ENCODE data around the gene TBC1D10A. TPM values are rescaled to one million over a fixed set of nuclear protein-coding genes. Genes with fewer than 3 reads are reported as not detected.

The TBC1D10A gene
- total RNA-seq, 2 donors from 2014 or later, result 12.1 to 13.7 TPM

DNA sequence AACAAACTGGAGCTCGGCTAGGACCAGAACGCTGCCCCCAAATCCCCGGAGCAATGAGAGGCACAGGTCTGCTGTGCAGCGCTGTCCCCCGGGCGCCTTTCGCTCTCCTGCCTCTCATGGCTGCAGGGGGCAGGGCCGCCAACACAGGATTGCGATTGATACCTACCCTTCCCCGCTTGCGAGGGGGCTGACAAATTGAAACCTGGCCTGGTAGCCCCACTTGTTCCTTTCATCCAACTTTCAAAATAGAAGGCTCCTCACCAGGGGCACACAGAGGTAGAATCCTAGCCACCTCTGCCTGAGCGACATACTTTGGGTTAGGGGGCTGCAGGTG lies 36.8 kb downstream of the TBC1D10A start:
- no peaks in the 10 kb centered on the region for H3K9me3 Mint-ChIP-seq
- H3K36me3 ChIP-seq (ENCODE audit: control insufficient read depth, insufficient read depth, low read length), result peaks cover 12% of the 10 kb centered on the region
- H3K4me3 ChIP-seq (ENCODE audit: low read length), result peak overlapping the region; percentile 86
- 16 to 23% methylated on average over 4 to 12 of the region's 12 CpGs for WGBS, 2 experiments (ENCODE audit: insufficient coverage in 1 of 2, insufficient read length in 1 of 2)
- TF ChIP-seq, protein P1, sequence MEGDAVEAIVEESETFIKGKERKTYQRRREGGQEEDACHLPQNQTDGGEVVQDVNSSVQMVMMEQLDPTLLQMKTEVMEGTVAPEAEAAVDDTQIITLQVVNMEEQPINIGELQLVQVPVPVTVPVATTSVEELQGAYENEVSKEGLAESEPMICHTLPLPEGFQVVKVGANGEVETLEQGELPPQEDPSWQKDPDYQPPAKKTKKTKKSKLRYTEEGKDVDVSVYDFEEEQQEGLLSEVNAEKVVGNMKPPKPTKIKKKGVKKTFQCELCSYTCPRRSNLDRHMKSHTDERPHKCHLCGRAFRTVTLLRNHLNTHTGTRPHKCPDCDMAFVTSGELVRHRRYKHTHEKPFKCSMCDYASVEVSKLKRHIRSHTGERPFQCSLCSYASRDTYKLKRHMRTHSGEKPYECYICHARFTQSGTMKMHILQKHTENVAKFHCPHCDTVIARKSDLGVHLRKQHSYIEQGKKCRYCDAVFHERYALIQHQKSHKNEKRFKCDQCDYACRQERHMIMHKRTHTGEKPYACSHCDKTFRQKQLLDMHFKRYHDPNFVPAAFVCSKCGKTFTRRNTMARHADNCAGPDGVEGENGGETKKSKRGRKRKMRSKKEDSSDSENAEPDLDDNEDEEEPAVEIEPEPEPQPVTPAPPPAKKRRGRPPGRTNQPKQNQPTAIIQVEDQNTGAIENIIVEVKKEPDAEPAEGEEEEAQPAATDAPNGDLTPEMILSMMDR (conservative IDR thresholded peaks at IDR 0.05), result peak; percentile 28
- H3K36me3 Mint-ChIP-seq (ENCODE audit: low read depth), result peaks cover 19% of the 10 kb centered on the region
- no peaks in the 10 kb centered on the region for H3K27me3 ChIP-seq (ENCODE audit: control insufficient read depth, insufficient read depth, low read length, poor library complexity, severe bottlenecking)
- DNase-seq, result no peak
- no peak overlapping the region for H3K9ac ChIP-seq (ENCODE audit: extremely low read depth, low read length, poor library complexity, severe bottlenecking)
- no peak overlapping the region for H3K27ac ChIP-seq (ENCODE audit: low read depth, low read length)
- no peaks in the 10 kb centered on the region for H3K27me3 Mint-ChIP-seq (ENCODE audit: insufficient read depth)
- H3K4me3 Mint-ChIP-seq, result peak overlapping the region; percentile 63
- peaks cover 10% of the 10 kb centered on the region for H3K4me1 Mint-ChIP-seq
- H3K9me3 ChIP-seq (ENCODE audit: control insufficient read depth, low read length), result no peaks in the 10 kb centered on the region
- H3K4me1 ChIP-seq (ENCODE audit: control insufficient read depth, insufficient read depth, low read length), result peaks cover 10% of the 10 kb centered on the region
- H3K27ac Mint-ChIP-seq, result peak overlapping the region; percentile 68

DNA sequence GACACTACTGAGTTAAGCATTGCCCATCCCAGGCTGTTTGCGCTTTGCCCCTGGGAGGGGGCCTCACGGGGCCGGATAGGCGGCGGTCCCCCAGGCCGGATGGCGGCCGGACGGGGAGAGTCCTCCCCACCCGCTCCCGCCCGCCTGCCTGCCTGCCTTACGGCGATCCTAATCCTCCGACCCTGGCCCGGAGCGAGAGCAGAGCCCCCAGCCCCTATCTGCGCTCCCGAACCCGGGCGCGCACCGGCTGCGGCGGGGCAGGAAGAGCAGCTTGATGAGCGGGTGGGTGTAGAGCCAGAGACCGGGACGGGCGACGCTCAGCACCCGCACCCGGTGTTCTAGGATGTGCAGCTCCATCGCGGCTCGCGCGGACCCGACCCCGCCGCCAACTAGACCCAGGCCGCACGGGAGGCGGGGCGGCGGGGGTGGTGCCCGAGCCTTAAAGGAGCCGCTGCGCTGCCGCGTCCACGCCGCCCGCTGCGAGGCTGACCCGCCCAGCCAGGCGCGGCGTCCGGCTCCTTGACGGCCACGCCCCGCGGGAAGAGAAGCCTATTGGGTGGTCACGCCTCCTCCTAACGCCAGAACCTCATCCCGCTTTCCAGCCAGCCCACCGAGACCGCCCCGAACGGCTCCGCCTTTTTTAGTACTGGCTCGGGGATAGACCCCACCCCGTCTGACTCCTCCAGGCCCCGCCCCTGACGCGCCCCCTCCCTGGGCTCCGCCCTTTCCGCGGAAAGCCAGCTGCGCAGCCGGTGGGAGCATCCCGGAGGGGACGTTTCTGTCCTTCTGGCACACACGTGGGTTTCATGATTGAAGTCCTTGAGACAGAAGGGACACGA lies 37.4 kb downstream of the TBC1D10A start, which contains the start of gene CASTOR1:
CASTOR1 (minus strand) TSS at position 365 of the 839 bp plus-strand sequence; CDS start at position 357, 8 bp downstream.
- H3K4me1 Mint-ChIP-seq, result peaks cover 10% of the 10 kb centered on the region
- Histone ChIP-seq H3K4me3 (ENCODE audit: low read length) (peak within 1 kb of the TSS; percentile 86), H3K36me3 (ENCODE audit: control insufficient read depth, insufficient read depth, low read length) (peaks cover 12% of the 10 kb centered on the region), H3K27me3 (ENCODE audit: control insufficient read depth, insufficient read depth, low read length, poor library complexity, severe bottlenecking) (no peaks in the 10 kb centered on the region), H3K27ac (ENCODE audit: low read depth, low read length) (peak within 1 kb of the TSS; percentile 22), H3K4me1 (ENCODE audit: control insufficient read depth, insufficient read depth, low read length) (peaks cover 10% of the 10 kb centered on the region), H3K9ac (ENCODE audit: extremely low read depth, low read length, poor library complexity, severe bottlenecking) (peak within 1 kb of the TSS; percentile 59), H3K9me3 (ENCODE audit: control insufficient read depth, low read length) (no peaks in the 10 kb centered on the region)
- peaks cover 18% of the 10 kb centered on the region for H3K36me3 Mint-ChIP-seq (ENCODE audit: low read depth)
- H3K4me3 Mint-ChIP-seq, result peak within 1 kb of the TSS; percentile 63
- WGBS, 2 experiments (ENCODE audit: insufficient coverage in 1 of 2, insufficient read length in 1 of 2), result 0 to 1% methylated on average over 35 to 85 of the region's 85 CpGs
- TF ChIP-seq, protein P1 (conservative IDR thresholded peaks at IDR 0.05), result no peak
- peak; percentile 99 for DNase-seq
- H3K27ac Mint-ChIP-seq, result peak within 1 kb of the TSS; percentile 93
- H3K9me3 Mint-ChIP-seq, result no peaks in the 10 kb centered on the region
- H3K27me3 Mint-ChIP-seq (ENCODE audit: insufficient read depth), result no peaks in the 10 kb centered on the region

DNA sequence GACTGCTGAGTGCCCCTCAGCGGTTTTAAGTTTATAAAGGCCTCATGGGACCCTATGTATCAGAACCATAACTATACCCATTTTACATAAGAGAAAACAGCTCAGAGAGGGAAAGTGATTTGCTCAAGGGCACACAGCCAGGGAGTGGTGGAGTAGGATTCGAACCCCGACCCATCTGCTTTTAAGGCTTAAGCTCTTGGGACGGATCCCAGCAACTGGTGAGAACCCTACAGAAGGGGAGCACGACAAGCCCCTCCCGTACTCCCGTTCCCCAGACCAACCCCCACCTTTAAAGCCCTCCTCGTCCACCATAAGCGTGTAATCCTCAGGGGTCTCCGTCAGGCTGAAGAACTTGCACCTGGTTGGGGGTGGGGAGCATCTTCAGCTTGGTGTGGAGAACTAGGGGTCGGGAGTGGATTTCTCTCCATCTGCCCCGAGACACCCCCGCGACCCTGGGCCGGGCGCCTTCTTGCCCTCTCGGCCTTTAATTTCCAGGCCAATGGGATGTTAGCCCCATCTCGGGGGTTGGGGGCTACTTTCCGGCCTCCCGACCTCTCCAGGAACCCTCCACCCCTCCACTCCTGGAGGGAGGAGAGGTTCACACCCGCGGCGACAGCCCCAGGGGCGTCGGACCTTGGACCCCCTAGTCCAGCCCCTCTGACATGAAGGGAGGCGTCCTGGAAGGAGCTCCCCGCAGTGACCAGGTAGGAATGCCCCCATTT lies 38.2 kb downstream of the TBC1D10A start:
- WGBS, 2 experiments (ENCODE audit: insufficient coverage in 1 of 2, insufficient read length in 1 of 2), result 25% methylated on average over 25 of the region's 27 CpGs; no CpG with 5 or more reads in 1 of the 2 experiments
- no peaks in the 10 kb centered on the region for H3K27me3 Mint-ChIP-seq (ENCODE audit: insufficient read depth)
- H3K4me1 Mint-ChIP-seq, result peaks cover 10% of the 10 kb centered on the region
- peak; percentile 59 for DNase-seq
- H3K9me3 ChIP-seq (ENCODE audit: control insufficient read depth, low read length), result no peaks in the 10 kb centered on the region
- TF ChIP-seq, protein P1 (conservative IDR thresholded peaks at IDR 0.05), result no peak
- H3K36me3 Mint-ChIP-seq (ENCODE audit: low read depth), result peaks cover 12% of the 10 kb centered on the region
- H3K36me3 ChIP-seq (ENCODE audit: control insufficient read depth, insufficient read depth, low read length), result peaks cover 12% of the 10 kb centered on the region
- no peak overlapping the region for H3K27ac ChIP-seq (ENCODE audit: low read depth, low read length)
- peak overlapping the region; percentile 93 for H3K27ac Mint-ChIP-seq
- H3K4me3 Mint-ChIP-seq, result peak overlapping the region; percentile 63
- no peaks in the 10 kb centered on the region for H3K27me3 ChIP-seq (ENCODE audit: control insufficient read depth, insufficient read depth, low read length, poor library complexity, severe bottlenecking)
- no peaks in the 10 kb centered on the region for H3K9me3 Mint-ChIP-seq
- peak overlapping the region; percentile 86 for H3K4me3 ChIP-seq (ENCODE audit: low read length)
- peak overlapping the region; percentile 59 for H3K9ac ChIP-seq (ENCODE audit: extremely low read depth, low read length, poor library complexity, severe bottlenecking)
- peaks cover 10% of the 10 kb centered on the region for H3K4me1 ChIP-seq (ENCODE audit: control insufficient read depth, insufficient read depth, low read length)
